HEK293 (cell line): ENCODE results near the gene PIK3R3.

ENCODE experiments used
- GFI1B ChIP-seq: fragments of 450-650 bp; formaldehyde crosslinking; IDR thresholded peaks from 2 replicates; pipeline ENCODE4 v1.5.1; 2016; ENCODE audit warnings: missing biosample characterization, missing genetic modification characterization
- HIC1 ChIP-seq: fragments of 450-650 bp; formaldehyde crosslinking; IDR thresholded peaks from 2 replicates; pipeline ENCODE4 v1.5.1; 2016; ENCODE audit warnings: missing biosample characterization, missing genetic modification characterization
- HOXA7 ChIP-seq: sonication (generic); formaldehyde crosslinking; IDR thresholded peaks from 2 replicates; pipeline ENCODE4 v1.8.1; 2022; ENCODE audit warnings: missing genetic modification reagents, borderline replicate concordance
- KLF1 ChIP-seq: fragments of 450-650 bp; formaldehyde crosslinking; IDR thresholded peaks from 2 replicates; pipeline ENCODE4 v1.5.1; 2016; ENCODE audit warnings: missing biosample characterization, missing genetic modification characterization
- KLF10 ChIP-seq: fragments of 450-650 bp; IDR thresholded peaks from 2 replicates; pipeline ENCODE4 v1.5.1; 2018; ENCODE audit warnings: missing biosample characterization, mild to moderate bottlenecking, missing genetic modification characterization
- PRDM10 ChIP-seq: fragments of 450-650 bp; formaldehyde crosslinking; IDR thresholded peaks from 2 replicates; pipeline ENCODE4 v1.5.1; 2016; ENCODE audit warnings: missing biosample characterization, missing genetic modification characterization
- PRDM6 ChIP-seq: fragments of 450-650 bp; formaldehyde crosslinking; IDR thresholded peaks from 2 replicates; pipeline ENCODE4 v1.5.1; 2017; ENCODE audit warnings: missing biosample characterization, missing genetic modification characterization
- ZBTB20 ChIP-seq: fragments of 450-650 bp; formaldehyde crosslinking; IDR thresholded peaks from 2 replicates; pipeline ENCODE4 v1.5.1; 2016; ENCODE audit warnings: missing biosample characterization, missing genetic modification characterization
- ZFP37 ChIP-seq: fragments of 450-650 bp; formaldehyde crosslinking; IDR thresholded peaks from 2 replicates; pipeline ENCODE4 v1.5.1; 2016; ENCODE audit warnings: missing biosample characterization, missing genetic modification characterization
- ZIC2 ChIP-seq: fragments of 450-650 bp; formaldehyde crosslinking; IDR thresholded peaks from 2 replicates; pipeline ENCODE4 v1.5.1; 2016; ENCODE audit warnings: missing biosample characterization, missing genetic modification characterization
- ZNF138 ChIP-seq: fragments of 450-650 bp; formaldehyde crosslinking; IDR thresholded peaks from 2 replicates; pipeline ENCODE4 v1.5.1; 2016; ENCODE audit warnings: missing biosample characterization, missing genetic modification characterization, borderline replicate concordance
- ZNF221 ChIP-seq: fragments of 450-650 bp; formaldehyde crosslinking; IDR thresholded peaks from 2 replicates; pipeline ENCODE4 v1.5.1; 2017; ENCODE audit warnings: missing biosample characterization, missing genetic modification characterization, borderline replicate concordance
- ZNF274 ChIP-seq, 2 experiments: fragments of 200-500 bp in 1 of 2; fragments of 450-650 bp in 1 of 2; sonication (Bioruptor generic) in 1 of 2; formaldehyde crosslinking in 1 of 2; IDR thresholded peaks; 2 replicates each; pipeline versions ENCODE4 v1.5.1 to v1.6.1; 2014 to 2016; ENCODE audit warnings: borderline replicate concordance in 1 of 2, inconsistent platforms in 1 of 2, low read length in 1 of 2, missing biosample characterization in 1 of 2, missing genetic modification characterization in 1 of 2
- ZNF341 ChIP-seq: fragments of 450-650 bp; formaldehyde crosslinking; IDR thresholded peaks from 2 replicates; pipeline ENCODE4; 2016; ENCODE audit warnings: low read depth, missing biosample characterization, missing genetic modification characterization
- ZNF366 ChIP-seq: fragments of 450-650 bp; formaldehyde crosslinking; conservative IDR thresholded peaks from 2 replicates; pipeline ENCODE4 v1.5.1; 2016; ENCODE audit warnings: missing biosample characterization, missing genetic modification characterization
- ZNF473 ChIP-seq: fragments of 450-650 bp; formaldehyde crosslinking; IDR thresholded peaks from 2 replicates; pipeline ENCODE4 v1.5.1; 2017; ENCODE audit warnings: missing biosample characterization, missing genetic modification characterization
- ZNF561 ChIP-seq: fragments of 450-650 bp; IDR thresholded peaks from 2 replicates; pipeline ENCODE4 v1.5.1; 2018; ENCODE audit warnings: missing biosample characterization, missing genetic modification characterization, borderline replicate concordance
- ZNF623 ChIP-seq: fragments of 450-650 bp; formaldehyde crosslinking; IDR thresholded peaks from 2 replicates; pipeline ENCODE4 v1.5.1; 2016; ENCODE audit warnings: missing biosample characterization, missing genetic modification characterization
- ZNF658 ChIP-seq: fragments of 450-650 bp; formaldehyde crosslinking; IDR thresholded peaks from 2 replicates; pipeline ENCODE4; 2016; ENCODE audit warnings: missing biosample characterization, missing genetic modification characterization
- ZNF664 ChIP-seq: fragments of 450-650 bp; formaldehyde crosslinking; IDR thresholded peaks from 2 replicates; pipeline ENCODE4 v1.5.1; 2016; ENCODE audit warnings: missing biosample characterization, missing genetic modification characterization
- ZNF837 ChIP-seq: fragments of 450-650 bp; formaldehyde crosslinking; IDR thresholded peaks from 2 replicates; pipeline ENCODE4 v1.5.1; 2016; ENCODE audit warnings: missing biosample characterization, missing genetic modification characterization
- TF ChIP-seq, protein P1 (sequence below): fragments of 450-650 bp; formaldehyde crosslinking; IDR thresholded peaks from 2 replicates; pipeline ENCODE4 v1.5.1; 2016; ENCODE audit warnings: missing biosample characterization, missing genetic modification characterization
- TF ChIP-seq, protein P2 (sequence below): fragments of 450-650 bp; formaldehyde crosslinking; IDR thresholded peaks from 2 replicates; pipeline ENCODE4 v1.5.1; 2016; ENCODE audit warnings: missing biosample characterization, missing genetic modification characterization
- TF ChIP-seq, protein P3 (sequence below): fragments of 450-650 bp; formaldehyde crosslinking; IDR thresholded peaks from 2 replicates; pipeline ENCODE4 v1.5.1; 2016; ENCODE audit warnings: missing biosample characterization, missing genetic modification characterization

The PIK3R3 gene

GRCh38 chr1:46039571-46040052 is 92.8 kb downstream of the PIK3R3 start (continued):
- TF ChIP-seq ZNF561 (tag by site-specific recombination) (no peak), GFI1B (tag by site-specific recombination) (no peak), ZIC2 (no peak), KLF10 (tag by site-specific recombination) (0 out of 2 replicates have a peak, but pooled peaks have one; percentile 35), ZNF274 (IDR thresholded peaks at IDR 0.05; ENCODE audit: low read length) (no peak), ZNF274 (tag by site-specific recombination; IDR thresholded peaks at IDR 0.05; ENCODE audit: borderline replicate concordance) (no peak), ZNF473 (tag by site-specific recombination) (no peak), PRDM10 (tag by site-specific recombination) (peak; percentile 38), ZNF341 (tag by site-specific recombination) (no peak), PRDM6 (no peak; the same call in 1 of the 2 replicates), HOXA7 (CRISPR knock-in tag) (no peak), HIC1 (tag by site-specific recombination) (no peak), ZFP37 (tag by site-specific recombination) (no peak), ZNF366 (tag by site-specific recombination) (0 out of 2 replicates have a peak, but pooled peaks have one; percentile 18), ZNF221 (tag by site-specific recombination) (no peak), ZNF623 (tag by site-specific recombination) (peak; percentile 76), ZNF658 (tag by site-specific recombination) (no peak), KLF1 (tag by site-specific recombination) (no peak), ZBTB20 (tag by site-specific recombination) (no peak), ZNF138 (no peak), ZNF837 (tag by site-specific recombination) (no peak), ZNF664 (no peak)
- TF ChIP-seq, protein P1, sequence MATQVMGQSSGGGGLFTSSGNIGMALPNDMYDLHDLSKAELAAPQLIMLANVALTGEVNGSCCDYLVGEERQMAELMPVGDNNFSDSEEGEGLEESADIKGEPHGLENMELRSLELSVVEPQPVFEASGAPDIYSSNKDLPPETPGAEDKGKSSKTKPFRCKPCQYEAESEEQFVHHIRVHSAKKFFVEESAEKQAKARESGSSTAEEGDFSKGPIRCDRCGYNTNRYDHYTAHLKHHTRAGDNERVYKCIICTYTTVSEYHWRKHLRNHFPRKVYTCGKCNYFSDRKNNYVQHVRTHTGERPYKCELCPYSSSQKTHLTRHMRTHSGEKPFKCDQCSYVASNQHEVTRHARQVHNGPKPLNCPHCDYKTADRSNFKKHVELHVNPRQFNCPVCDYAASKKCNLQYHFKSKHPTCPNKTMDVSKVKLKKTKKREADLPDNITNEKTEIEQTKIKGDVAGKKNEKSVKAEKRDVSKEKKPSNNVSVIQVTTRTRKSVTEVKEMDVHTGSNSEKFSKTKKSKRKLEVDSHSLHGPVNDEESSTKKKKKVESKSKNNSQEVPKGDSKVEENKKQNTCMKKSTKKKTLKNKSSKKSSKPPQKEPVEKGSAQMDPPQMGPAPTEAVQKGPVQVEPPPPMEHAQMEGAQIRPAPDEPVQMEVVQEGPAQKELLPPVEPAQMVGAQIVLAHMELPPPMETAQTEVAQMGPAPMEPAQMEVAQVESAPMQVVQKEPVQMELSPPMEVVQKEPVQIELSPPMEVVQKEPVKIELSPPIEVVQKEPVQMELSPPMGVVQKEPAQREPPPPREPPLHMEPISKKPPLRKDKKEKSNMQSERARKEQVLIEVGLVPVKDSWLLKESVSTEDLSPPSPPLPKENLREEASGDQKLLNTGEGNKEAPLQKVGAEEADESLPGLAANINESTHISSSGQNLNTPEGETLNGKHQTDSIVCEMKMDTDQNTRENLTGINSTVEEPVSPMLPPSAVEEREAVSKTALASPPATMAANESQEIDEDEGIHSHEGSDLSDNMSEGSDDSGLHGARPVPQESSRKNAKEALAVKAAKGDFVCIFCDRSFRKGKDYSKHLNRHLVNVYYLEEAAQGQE (tag by site-specific recombination), result no peak
- TF ChIP-seq, protein P2, sequence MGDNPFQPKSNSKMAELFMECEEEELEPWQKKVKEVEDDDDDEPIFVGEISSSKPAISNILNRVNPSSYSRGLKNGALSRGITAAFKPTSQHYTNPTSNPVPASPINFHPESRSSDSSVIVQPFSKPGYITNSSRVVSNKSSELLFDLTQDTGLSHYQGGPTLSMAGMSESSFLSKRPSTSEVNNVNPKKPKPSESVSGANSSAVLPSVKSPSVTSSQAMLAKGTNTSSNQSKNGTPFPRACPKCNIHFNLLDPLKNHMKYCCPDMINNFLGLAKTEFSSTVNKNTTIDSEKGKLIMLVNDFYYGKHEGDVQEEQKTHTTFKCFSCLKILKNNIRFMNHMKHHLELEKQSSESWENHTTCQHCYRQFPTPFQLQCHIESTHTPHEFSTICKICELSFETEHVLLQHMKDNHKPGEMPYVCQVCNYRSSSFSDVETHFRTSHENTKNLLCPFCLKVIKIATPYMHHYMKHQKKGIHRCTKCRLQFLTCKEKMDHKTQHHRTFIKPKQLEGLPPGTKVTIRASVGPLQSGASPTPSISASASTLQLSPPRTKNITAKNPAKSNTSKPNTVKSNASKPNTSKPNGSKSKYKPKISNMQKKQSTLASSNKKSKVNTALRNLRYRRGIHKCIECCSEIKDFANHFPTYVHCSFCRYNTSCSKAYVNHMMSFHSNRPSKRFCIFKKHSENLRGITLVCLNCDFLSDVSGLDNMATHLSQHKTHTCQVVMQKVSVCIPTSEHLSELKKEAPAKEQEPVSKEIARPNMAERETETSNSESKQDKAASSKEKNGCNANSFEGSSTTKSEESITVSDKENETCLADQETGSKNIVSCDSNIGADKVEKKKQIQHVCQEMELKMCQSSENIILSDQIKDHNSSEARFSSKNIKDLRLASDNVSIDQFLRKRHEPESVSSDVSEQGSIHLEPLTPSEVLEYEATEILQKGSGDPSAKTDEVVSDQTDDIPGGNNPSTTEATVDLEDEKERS (tag by site-specific recombination), result no peak
- TF ChIP-seq, protein P3, sequence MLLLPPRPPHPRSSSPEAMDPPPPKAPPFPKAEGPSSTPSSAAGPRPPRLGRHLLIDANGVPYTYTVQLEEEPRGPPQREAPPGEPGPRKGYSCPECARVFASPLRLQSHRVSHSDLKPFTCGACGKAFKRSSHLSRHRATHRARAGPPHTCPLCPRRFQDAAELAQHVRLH (tag by site-specific recombination), result no peak
